Measurements from ENCODE around the gene GSG1L.

Gene GSG1L

DNA sequence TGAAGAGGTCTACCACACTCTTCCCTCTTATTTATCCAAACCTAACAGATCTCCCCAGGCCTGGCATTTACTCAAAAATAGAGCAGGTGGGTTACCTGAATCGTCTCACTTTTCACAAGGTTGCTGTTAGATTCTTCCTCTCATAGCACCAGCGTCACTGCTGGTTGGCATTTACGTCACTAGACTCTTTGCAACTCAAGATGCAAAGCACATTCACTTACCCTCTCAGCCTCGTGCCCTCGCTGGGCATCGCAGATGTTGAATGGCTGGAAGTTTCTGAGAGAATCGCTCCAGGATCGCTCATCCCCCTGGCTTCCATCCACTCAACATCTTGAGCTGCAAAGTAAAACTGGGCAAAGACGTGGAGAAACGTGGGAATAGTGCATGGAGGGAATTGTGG lies 21.9 kb downstream of the GSG1L start:
- TF ChIP-seq MYC (IDR thresholded peaks at IDR 0.05; ENCODE audit: low read depth, low read length) (no peak), POLR2A (IDR thresholded peaks at IDR 0.05; ENCODE audit: extremely low read depth, insufficient read length) (no peak)
- TF ChIP-seq, protein P1, sequence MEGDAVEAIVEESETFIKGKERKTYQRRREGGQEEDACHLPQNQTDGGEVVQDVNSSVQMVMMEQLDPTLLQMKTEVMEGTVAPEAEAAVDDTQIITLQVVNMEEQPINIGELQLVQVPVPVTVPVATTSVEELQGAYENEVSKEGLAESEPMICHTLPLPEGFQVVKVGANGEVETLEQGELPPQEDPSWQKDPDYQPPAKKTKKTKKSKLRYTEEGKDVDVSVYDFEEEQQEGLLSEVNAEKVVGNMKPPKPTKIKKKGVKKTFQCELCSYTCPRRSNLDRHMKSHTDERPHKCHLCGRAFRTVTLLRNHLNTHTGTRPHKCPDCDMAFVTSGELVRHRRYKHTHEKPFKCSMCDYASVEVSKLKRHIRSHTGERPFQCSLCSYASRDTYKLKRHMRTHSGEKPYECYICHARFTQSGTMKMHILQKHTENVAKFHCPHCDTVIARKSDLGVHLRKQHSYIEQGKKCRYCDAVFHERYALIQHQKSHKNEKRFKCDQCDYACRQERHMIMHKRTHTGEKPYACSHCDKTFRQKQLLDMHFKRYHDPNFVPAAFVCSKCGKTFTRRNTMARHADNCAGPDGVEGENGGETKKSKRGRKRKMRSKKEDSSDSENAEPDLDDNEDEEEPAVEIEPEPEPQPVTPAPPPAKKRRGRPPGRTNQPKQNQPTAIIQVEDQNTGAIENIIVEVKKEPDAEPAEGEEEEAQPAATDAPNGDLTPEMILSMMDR (IDR thresholded peaks at IDR 0.05; ENCODE audit: low read depth, low read length), result no peak
- TF ChIP-seq, protein P2, sequence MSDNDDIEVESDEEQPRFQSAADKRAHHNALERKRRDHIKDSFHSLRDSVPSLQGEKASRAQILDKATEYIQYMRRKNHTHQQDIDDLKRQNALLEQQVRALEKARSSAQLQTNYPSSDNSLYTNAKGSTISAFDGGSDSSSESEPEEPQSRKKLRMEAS (IDR thresholded peaks at IDR 0.05; ENCODE audit: low read depth, low read length), result no peak
- DNase-seq (ENCODE audit: low read depth), result no peak
- H3K4me3 ChIP-seq (ENCODE audit: low read depth, low read length), result no peak overlapping the region

DNA sequence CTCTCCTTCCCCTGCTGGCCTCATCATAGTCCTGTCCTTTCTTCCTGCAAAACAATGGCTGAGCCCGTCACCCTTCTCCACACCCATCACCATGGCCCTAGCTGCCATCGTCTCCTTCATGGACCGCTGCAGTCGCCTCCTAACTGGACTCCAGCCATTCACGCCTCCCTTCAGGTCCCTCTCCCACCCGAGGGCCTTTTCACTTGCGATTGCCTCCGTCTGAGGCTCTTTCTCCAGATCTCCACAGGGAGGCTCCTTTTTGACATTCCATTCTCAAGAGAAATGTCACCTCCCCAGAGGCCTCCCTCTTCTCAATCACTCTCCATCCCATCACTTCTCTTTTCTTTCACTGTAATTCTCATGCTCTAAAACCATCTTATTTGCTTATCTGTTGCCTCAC lies 23.5 kb downstream of the GSG1L start:
- H3K4me3 ChIP-seq (ENCODE audit: low read depth, low read length), result no peak overlapping the region
- no peak for DNase-seq (ENCODE audit: low read depth)
- TF ChIP-seq MYC (IDR thresholded peaks at IDR 0.05; ENCODE audit: low read depth, low read length) (no peak), POLR2A (IDR thresholded peaks at IDR 0.05; ENCODE audit: extremely low read depth, insufficient read length) (no peak)
- TF ChIP-seq, protein P1 (IDR thresholded peaks at IDR 0.05; ENCODE audit: low read depth, low read length), result no peak
- TF ChIP-seq, protein P2 (IDR thresholded peaks at IDR 0.05; ENCODE audit: low read depth, low read length), result no peak

DNA sequence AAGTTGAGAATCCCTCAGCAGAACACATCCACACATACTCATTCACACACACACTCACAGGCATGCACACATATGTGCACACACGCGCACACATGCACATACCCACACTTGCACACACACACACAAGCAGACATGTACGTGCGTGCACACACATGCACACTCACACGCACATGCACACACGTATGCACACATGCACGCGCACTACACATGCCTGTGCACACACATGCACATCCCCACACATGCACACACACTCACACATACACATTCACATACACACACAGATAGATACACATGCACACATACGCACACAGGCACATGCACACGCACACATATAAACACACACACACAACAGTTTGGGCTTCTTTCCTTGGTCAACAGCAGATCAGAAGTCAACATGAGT lies 24.0 kb downstream of the GSG1L start:
- TF ChIP-seq, protein P1 (IDR thresholded peaks at IDR 0.05; ENCODE audit: low read depth, low read length), result no peak
- TF ChIP-seq, protein P2 (IDR thresholded peaks at IDR 0.05; ENCODE audit: low read depth, low read length), result no peak
- TF ChIP-seq MYC (IDR thresholded peaks at IDR 0.05; ENCODE audit: low read depth, low read length) (no peak), POLR2A (IDR thresholded peaks at IDR 0.05; ENCODE audit: extremely low read depth, insufficient read length) (no peak)
- no peak for DNase-seq (ENCODE audit: low read depth)
- H3K4me3 ChIP-seq (ENCODE audit: low read depth, low read length), result no peak overlapping the region

DNA sequence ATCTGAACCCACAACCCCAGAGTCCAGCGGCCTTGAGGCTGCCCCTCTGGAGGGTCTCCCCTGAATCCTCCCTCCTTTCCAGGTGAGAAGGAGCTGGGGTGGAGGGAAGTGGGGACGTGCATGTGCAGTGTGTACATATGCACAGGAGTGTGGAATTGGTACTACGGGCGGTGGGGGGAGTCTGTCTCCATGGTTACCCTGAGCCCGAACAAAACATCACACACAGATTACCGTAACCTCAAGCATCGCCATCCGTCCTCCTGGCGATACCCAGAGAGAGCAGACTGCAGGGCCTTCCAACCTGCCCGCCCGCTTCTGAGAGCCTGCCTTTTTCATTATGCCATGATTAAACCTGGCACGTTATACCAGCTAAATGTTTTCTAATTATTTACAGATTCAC lies 25.1 kb downstream of the GSG1L start:
- no peak for DNase-seq (ENCODE audit: low read depth)
- H3K4me3 ChIP-seq (ENCODE audit: low read depth, low read length), result no peak overlapping the region
- TF ChIP-seq, protein P1 (IDR thresholded peaks at IDR 0.05; ENCODE audit: low read depth, low read length), result no peak
- TF ChIP-seq POLR2A (IDR thresholded peaks at IDR 0.05; ENCODE audit: extremely low read depth, insufficient read length), result no peak
- TF ChIP-seq, protein P2 (IDR thresholded peaks at IDR 0.05; ENCODE audit: low read depth, low read length), result no peak
- no peak for TF ChIP-seq MYC (IDR thresholded peaks at IDR 0.05; ENCODE audit: low read depth, low read length)

DNA sequence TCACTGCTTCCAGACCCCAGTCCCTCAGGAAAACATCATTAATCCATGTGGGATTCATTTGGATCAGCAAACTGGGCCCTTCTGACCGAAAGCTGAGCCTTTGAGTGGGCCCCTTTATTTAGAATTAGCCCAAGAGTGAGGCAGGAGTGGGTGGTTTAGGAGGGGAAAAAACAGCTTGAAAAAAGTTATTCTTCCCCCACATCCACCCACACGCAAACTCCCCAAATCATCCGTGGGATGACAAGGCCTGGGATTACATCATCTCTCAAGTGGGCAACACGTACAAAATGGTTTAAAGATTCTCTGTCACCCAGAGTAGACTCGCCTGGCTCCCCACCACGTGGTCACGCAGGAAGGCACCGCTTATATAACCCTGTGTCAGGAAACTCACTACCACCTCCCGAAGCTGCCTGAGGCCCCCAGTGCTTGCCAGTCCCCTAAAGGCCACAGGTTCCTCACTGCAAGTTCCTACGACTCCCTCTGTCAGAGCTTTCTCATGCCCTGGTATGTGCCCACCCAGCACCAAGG lies 27.6 kb downstream of the GSG1L start:
- DNase-seq (ENCODE audit: low read depth), result no peak
- no peak overlapping the region for H3K4me3 ChIP-seq (ENCODE audit: low read depth, low read length)
- TF ChIP-seq MYC (IDR thresholded peaks at IDR 0.05; ENCODE audit: low read depth, low read length), result no peak
- TF ChIP-seq, protein P2 (IDR thresholded peaks at IDR 0.05; ENCODE audit: low read depth, low read length), result peak; percentile 32; the same call in 1 of the 2 replicates

DNA sequence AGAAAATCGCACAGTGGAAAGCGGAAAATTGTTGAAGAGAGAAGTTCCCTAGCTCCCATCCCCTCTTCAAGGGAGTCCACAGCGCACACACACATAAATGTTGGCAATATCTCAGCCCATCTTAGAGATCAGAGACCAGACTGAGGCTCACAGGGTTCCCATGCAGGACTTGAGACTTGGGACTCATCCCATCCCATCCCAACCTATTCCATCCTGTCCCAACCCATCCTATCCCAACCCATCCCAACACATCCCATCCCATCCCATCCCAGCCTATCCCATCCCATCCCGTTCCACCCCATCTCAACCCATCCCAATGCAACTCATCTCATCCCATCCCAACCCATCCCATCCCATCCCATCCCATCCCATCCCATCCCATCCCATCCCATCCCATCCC lies 29.6 kb downstream of the GSG1L start:
- TF ChIP-seq, protein P2 (IDR thresholded peaks at IDR 0.05; ENCODE audit: low read depth, low read length), result no peak
- TF ChIP-seq, protein P1 (IDR thresholded peaks at IDR 0.05; ENCODE audit: low read depth, low read length), result no peak
- no peak for TF ChIP-seq MYC (IDR thresholded peaks at IDR 0.05; ENCODE audit: low read depth, low read length)
- no peak for TF ChIP-seq POLR2A (IDR thresholded peaks at IDR 0.05; ENCODE audit: extremely low read depth, insufficient read length)
- H3K4me3 ChIP-seq (ENCODE audit: low read depth, low read length), result no peak overlapping the region

More for the DNA sequence above, 29.6 kb downstream of the GSG1L start:
- no peak for DNase-seq (ENCODE audit: low read depth)

Measured in NB4 (cell line).